T follicular helper cell (primary cell): ENCODE results near the gene SP110.

ENCODE experiments used
- DNase-seq: peaks from one replicate; pipeline ENCODE4 v3.0.0-alpha.2; 2020; ENCODE audit warnings: low read depth

SP110 gene

GRCh38 chr2:230170532-230170931 lies 49.3 kb downstream of the SP110 start:
- DNase-seq: no peak

DNA sequence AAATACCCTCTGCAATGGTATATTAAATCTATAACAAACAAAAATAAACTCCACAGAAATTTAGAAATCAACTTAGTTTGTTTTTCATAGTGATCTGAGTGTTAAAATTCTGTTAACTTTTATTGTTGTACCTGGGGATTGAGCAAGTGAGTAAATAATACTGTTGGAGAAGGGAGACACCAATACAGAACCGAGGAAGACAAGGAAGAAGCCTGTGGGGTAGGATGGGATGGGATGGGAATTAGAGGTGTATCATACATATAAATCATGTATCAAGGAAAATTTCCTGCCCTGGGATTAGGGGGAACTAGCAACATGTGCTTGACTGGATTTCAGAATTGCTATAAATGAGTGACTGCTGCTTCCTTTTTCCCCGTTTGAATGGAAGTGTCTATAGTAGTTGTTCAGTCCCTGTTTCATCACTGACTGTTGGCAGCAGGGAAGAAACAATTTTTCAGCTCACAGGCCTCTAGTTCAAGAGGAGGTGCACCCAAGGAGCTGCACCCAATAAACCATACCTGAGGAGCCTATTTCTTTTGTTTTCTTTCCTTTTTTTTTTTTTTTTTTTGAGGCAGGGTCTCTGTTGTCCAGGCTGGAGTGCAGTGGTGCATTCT lies 53.1 kb downstream of the SP110 start:
- DNase-seq: no peak

- no peak for DNase-seq
These were observed 55.6 kb downstream of the SP110 start for GRCh38 chr2:230164139-230164538.

- no peak for DNase-seq
These were observed 56.8 kb downstream of the SP110 start for GRCh38 chr2:230162981-230163380.

GRCh38 chr2:230161184-230161583 lies 58.6 kb downstream of the SP110 start:
- DNase-seq: no peak

GRCh38 chr2:230160112-230160660 lies 59.6 kb downstream of the SP110 start:
- DNase-seq: peak; percentile 30

DNA sequence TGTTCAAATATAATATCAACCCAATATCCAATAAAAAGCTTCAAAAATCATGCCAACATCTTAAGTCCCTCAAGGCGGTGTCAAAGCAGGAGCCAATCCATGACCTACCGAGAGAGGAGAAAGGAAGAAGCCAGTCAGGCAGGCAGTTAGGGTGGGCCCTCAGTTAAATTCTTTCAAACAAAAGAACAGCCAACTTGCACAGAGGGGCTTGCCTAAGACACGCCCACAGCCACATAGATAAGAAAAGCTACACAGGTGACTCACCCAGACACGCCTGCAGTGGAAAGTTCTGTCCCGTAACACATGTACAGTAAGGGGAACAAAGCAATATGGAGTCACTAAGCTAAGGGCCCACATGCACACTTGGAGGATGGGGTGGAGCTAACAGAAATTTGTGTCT lies 61.3 kb downstream of the SP110 start:
- no peak for DNase-seq

- DNase-seq: no peak
These were observed 62.7 kb downstream of the SP110 start for GRCh38 chr2:230156782-230157699.

- no peak for DNase-seq
These were observed 64.4 kb downstream of the SP110 start for GRCh38 chr2:230155359-230155758.

DNA sequence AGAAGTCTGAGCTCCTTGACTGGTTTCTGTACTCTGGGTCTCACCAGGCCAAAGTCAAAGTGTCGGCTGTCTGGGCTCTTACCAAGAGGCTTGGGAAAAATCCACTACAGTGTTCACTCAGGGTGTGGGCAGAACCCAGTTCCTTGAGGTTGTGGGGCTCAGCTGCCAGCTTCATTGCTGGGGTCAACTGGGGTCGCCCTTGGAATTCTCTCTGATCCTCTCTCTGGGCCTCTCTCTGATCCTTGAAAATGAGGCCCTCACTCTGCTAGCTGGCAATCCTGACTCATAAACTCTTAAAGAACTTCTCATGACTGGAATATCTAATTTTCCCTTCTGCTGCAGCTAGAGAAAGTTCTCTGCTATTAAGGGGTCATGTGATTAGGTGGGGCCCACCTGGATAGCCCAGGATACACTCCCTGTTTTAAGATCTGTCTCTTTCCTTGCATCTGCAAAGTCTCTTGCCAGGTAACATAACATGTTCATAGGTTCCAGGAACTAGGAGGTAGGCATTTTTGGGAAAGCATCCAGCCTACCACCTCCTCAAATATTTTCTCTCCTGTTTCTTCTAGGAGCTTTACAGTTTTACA lies 66.3 kb downstream of the SP110 start:
- DNase-seq: no peak

DNA sequence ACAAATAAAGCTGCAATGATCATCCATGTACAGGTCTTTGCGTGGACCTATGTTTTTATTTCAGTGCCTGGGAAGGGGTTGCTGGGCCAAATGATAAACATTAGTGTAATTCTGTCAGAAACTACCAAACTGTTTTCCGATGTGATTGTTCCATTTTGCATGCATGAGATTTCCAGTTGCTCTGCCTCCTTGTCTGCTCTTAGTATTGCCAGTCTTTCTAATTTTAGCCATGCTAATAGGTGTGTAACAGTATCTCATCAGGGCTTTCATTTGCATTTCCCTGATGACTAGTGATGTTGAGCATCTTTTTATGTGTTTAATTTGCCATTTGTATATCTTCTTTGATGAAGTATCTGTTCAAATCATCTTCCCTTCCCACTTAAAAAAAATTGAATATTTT lies 67.5 kb downstream of the SP110 start:
- no peak for DNase-seq

DNA sequence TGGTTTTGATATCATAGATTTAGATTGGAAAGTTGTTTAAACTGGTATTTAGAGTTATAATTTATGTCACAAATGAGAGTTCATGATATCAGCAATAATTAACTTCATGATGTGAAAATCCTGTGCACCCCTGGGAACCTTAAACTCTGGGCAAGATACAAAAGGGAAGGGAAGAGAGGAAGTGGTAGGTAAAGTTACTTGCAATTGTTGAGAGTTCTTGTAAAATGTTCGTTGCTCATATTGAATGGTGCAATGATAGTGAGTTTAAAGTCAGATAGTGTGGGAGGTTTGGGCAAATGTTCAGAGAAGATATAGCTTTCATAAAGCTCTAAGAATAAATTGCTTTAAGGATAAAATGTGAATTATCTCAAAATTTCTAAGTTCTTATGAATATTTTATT lies 75.4 kb downstream of the SP110 start:
- DNase-seq: no peak

- no peak for DNase-seq
These were observed 79.1 kb downstream of the SP110 start for GRCh38 chr2:230140667-230141066.

GRCh38 chr2:230137902-230138539 lies 81.8 kb downstream of the SP110 start:
- no peak for DNase-seq

- no peak for DNase-seq
These were observed 84.7 kb downstream of the SP110 start for GRCh38 chr2:230135130-230135525.

GRCh38 chr2:230134496-230135129 lies 85.2 kb downstream of the SP110 start:
- DNase-seq: no peak

- no peak for DNase-seq
These were observed 88.4 kb downstream of the SP110 start for GRCh38 chr2:230131366-230131765.

- DNase-seq: no peak
These were observed 89.0 kb downstream of the SP110 start for GRCh38 chr2:230130668-230131364.

DNA sequence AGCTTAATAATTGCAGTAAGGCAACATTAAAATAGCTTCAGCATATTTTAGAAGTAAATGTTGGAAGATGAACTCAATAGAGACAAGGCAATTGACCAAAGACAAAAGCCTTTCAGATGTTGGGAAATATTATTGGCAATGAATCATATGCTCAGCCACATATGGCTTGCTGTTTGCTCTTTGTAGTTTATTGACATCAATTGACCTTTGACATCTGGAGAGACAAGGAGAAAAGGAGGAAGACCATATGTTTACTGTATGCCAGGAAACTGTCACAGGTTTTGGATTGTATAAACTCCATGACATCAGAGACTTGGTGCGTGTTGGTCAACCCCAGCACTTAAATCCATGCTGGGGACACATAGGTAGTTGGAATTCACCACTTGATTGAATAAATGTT lies 90.4 kb downstream of the SP110 start:
- DNase-seq: no peak

DNA sequence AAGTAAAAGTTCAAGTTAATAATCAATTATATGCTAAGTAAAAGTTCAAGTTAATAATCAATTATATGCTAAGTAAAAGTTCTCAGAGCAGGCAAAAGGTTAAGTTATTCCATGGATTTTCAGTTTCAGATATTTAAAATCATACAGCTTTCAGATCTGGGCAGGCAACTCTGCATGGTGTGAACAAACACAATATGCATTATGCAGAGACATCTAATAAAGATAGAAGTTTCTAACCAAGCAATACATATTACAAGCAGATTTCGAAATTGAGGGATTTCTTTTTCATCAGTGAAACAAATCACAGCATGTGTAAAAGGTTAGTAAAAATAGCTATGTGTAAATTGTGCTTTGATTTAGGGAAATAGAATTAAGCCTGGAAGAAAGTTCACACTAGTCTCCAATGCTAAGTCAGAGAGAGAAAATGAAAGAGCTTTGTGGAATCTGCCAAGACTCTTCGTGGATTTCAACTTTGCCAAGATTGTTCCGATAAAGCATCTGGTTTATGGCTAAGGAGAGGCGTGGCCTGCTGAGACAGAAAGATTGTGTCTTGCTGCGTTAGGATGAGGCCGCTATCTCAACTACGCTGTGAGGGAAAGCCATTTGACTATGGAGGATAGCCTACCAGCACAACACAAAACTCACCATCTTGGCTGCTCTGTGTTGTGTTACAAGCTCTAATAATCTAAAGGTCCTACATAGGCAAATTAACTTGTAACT lies 91.0 kb downstream of the SP110 start:
- no peak for DNase-seq

GRCh38 chr2:230127195-230127594 lies 92.6 kb downstream of the SP110 start:
- no peak for DNase-seq
